Transverse colon (tissue), 4 donors: ENCODE results near the gene MMD2.

Experiments used
- CTCF ChIP-seq, 5 experiments: fragments of 200-600 bp in 3 of 5; fragments of 450-650 bp in 2 of 5; sonication (generic) in 3 of 5; IDR thresholded peaks; 1 replicate in 2 of 5; 2 replicates in 3 of 5; pipeline ENCODE4 v1.5.1; 2016 to 2017; ENCODE audit warnings: antibody characterized with exemption in 5 of 5, inconsistent platforms in 3 of 5, mild to moderate bottlenecking in 2 of 5, moderate library complexity in 1 of 5
- EP300 ChIP-seq: sonication (generic); formaldehyde crosslinking; IDR thresholded peaks from one replicate; pipeline ENCODE4 v1.6.1; 2017; ENCODE audit warnings: antibody characterized with exemption, low read depth
- POLR2A ChIP-seq: fragments of 450-650 bp; IDR thresholded peaks from one replicate; pipeline ENCODE4 v1.6.1; 2016; ENCODE audit warnings: antibody characterized with exemption, mild to moderate bottlenecking, moderate library complexity
- POLR2AphosphoS5 ChIP-seq, 3 donors: sonication (generic); formaldehyde crosslinking; IDR thresholded peaks; one replicate each; pipeline ENCODE4 v1.6.1; 2016; ENCODE audit warnings: antibody characterized with exemption in 3 of 3

- TF ChIP-seq POLR2A = no peak
- TF ChIP-seq CTCF (IDR thresholded peaks at IDR 0.05) = no peak
- TF ChIP-seq EP300 = no peak
- TF ChIP-seq POLR2AphosphoS5 (IDR thresholded peaks at IDR 0.05) = no peak
These were observed 10.6 kb downstream of the MMD2 start for GRCh38 chr7:4948402-4948801.
